NCI-H1048 (cell line): Measurements from ENCODE around the gene CLHC1.

Experiments used
- DNase-seq: peaks from one replicate; lab custom pipeline; 2025; lab: John Stamatoyannopoulos, UW

CLHC1 gene

GRCh38 chr2:55169359-55169758 lies 62.7 kb downstream of the CLHC1 start:
- no peak for DNase-seq

GRCh38 chr2:55168221-55169154 lies 63.6 kb downstream of the CLHC1 start:
- peak; percentile 3 for DNase-seq

- DNase-seq, result no peak
These were observed 66.5 kb downstream of the CLHC1 start for GRCh38 chr2:55165626-55166025.

- DNase-seq, result no peak
These were observed 67.3 kb downstream of the CLHC1 start for GRCh38 chr2:55164534-55165480.

GRCh38 chr2:55163941-55164390 lies 68.1 kb downstream of the CLHC1 start:
- no peak for DNase-seq

- no peak for DNase-seq
These were observed 68.8 kb downstream of the CLHC1 start for GRCh38 chr2:55163274-55163721.

- no peak for DNase-seq
These were observed 69.6 kb downstream of the CLHC1 start for GRCh38 chr2:55162284-55163006.

GRCh38 chr2:55161295-55162210 lies 70.5 kb downstream of the CLHC1 start:
- DNase-seq, result no peak

- DNase-seq, result no peak
These were observed 71.7 kb downstream of the CLHC1 start for GRCh38 chr2:55160422-55160821.

- DNase-seq, result no peak
These were observed 72.3 kb downstream of the CLHC1 start for GRCh38 chr2:55159752-55160151.

GRCh38 chr2:55159037-55159651 lies 72.9 kb downstream of the CLHC1 start:
- DNase-seq, result no peak

- DNase-seq, result no peak
These were observed 73.8 kb downstream of the CLHC1 start for GRCh38 chr2:55158111-55158814.

GRCh38 chr2:55157474-55157884 lies 74.6 kb downstream of the CLHC1 start:
- no peak for DNase-seq

GRCh38 chr2:55156984-55157383 lies 75.1 kb downstream of the CLHC1 start:
- no peak for DNase-seq

GRCh38 chr2:55156326-55156725 lies 75.8 kb downstream of the CLHC1 start:
- DNase-seq, result no peak

GRCh38 chr2:55155764-55156281 lies 76.3 kb downstream of the CLHC1 start:
- no peak for DNase-seq

GRCh38 chr2:55155206-55155605 lies 76.9 kb downstream of the CLHC1 start:
- no peak for DNase-seq

- DNase-seq, result no peak
These were observed 77.5 kb downstream of the CLHC1 start for GRCh38 chr2:55154525-55155030.
